OCI-LY3 (cell line): ENCODE data around the gene LNX1.

Experiments
- H2AFZ ChIP-seq: fragments of 200-600, 300-600 bp; shearing (Covaris generic); 2 replicates; pipeline ENCODE4 v1.6.0; 2014; ENCODE audit warnings: antibody characterized with exemption, low read depth, low read length
- H3K27ac ChIP-seq: fragments of 200-600, 300-600 bp; sonication (generic); 2 replicates; pipeline ENCODE4 v1.5.1; 2014; ENCODE audit warnings: mild to moderate bottlenecking, low read length, moderate library complexity, mixed read lengths
- H3K27me3 ChIP-seq: fragments of 200-600, 300-600 bp; sonication (generic); 2 replicates; pipeline ENCODE4 v1.6.1; 2014; ENCODE audit warnings: low read depth, low read length, mixed read lengths
- H3K36me3 ChIP-seq: fragments of 200-600, 300-600 bp; sonication (generic); replicated peaks from 2 replicates; pipeline ENCODE3; 2014; ENCODE audit warnings: low read depth, low read length, mixed read lengths
- H3K4me1 ChIP-seq: fragments of 300-600, 200-600 bp; sonication (generic); 2 replicates; pipeline ENCODE4 v1.6.1; 2014; ENCODE audit warnings: low read length, mixed read lengths
- H3K4me2 ChIP-seq: fragments of 200-600, 300-600 bp; sonication (generic); 2 replicates; pipeline ENCODE4 v1.6.1; 2014; ENCODE audit warnings: low read length, mixed read lengths
- H3K4me3 ChIP-seq: fragments of 300-600, 200-600 bp; sonication (generic); 2 replicates; pipeline ENCODE4 v1.5.1; 2014; ENCODE audit warnings: antibody characterized with exemption, mild to moderate bottlenecking, low read length, moderate library complexity
- H3K79me2 ChIP-seq: fragments of 300-600, 200-600 bp; shearing (Covaris generic); 2 replicates; pipeline ENCODE4 v1.6.1; 2014; ENCODE audit warnings: mild to moderate bottlenecking, low read length, mixed read lengths
- H3K9ac ChIP-seq: fragments of 300-600, 200-600 bp; shearing (Covaris generic); 2 replicates; pipeline ENCODE4 v1.6.0; 2014; ENCODE audit warnings: mild to moderate bottlenecking, low read length, moderate library complexity
- H3K9me3 ChIP-seq: fragments of 200-600, 300-600 bp; shearing (Covaris generic); 2 replicates; pipeline ENCODE4 v1.6.1; 2014; ENCODE audit warnings: low read length, mixed read lengths; ENCODE audit not compliant: insufficient read depth
- H4K20me1 ChIP-seq: fragments of 200-600, 300-600 bp; sonication (generic); 2 replicates; pipeline ENCODE4 v1.6.1; 2016; ENCODE audit warnings: low read length, mixed read lengths; ENCODE audit not compliant: insufficient read depth
- CTCF ChIP-seq: fragments of 200-600, 300-600 bp; sonication (generic); IDR thresholded peaks from 2 replicates; pipeline ENCODE4 v1.5.1; 2014; ENCODE audit warnings: antibody characterized with exemption, low read length, low read depth
- EZH2phosphoT487 ChIP-seq: fragments of 200-600 bp; shearing (Covaris generic); IDR thresholded peaks from 2 replicates; pipeline ENCODE4 v1.6.1; 2018; ENCODE audit warnings: antibody characterized with exemption, mixed run types, low read depth

The LNX1 gene

GRCh38 chr4:53593765-53594164 is 2.5 kb upstream of the LNX1 start:
- Histone ChIP-seq H3K4me3 (no peak overlapping the region), H3K79me2 (no peaks in the 10 kb centered on the region), H3K4me2 (no peak overlapping the region), H3K27me3 (no peaks in the 10 kb centered on the region), H3K9ac (no peak overlapping the region), H3K36me3 (no peaks in the 10 kb centered on the region), H3K9me3 (no peaks in the 10 kb centered on the region), H2AFZ (no peak overlapping the region), H3K4me1 (no peaks in the 10 kb centered on the region), H3K27ac (no peak overlapping the region), H4K20me1 (no peaks in the 10 kb centered on the region)
- TF ChIP-seq CTCF (no peak), EZH2phosphoT487 (no peak)

- no peaks in the 10 kb centered on the region for H3K9me3 ChIP-seq
- no peak overlapping the region for H2AFZ ChIP-seq
- TF ChIP-seq CTCF, result no peak
- TF ChIP-seq EZH2phosphoT487, result no peak
- H3K27me3 ChIP-seq, result no peaks in the 10 kb centered on the region
- no peak overlapping the region for H3K4me2 ChIP-seq
- H3K9ac ChIP-seq, result no peak overlapping the region
- no peaks in the 10 kb centered on the region for H3K79me2 ChIP-seq
- H3K4me1 ChIP-seq, result no peaks in the 10 kb centered on the region
- no peaks in the 10 kb centered on the region for H3K36me3 ChIP-seq
- H4K20me1 ChIP-seq, result no peaks in the 10 kb centered on the region
- H3K4me3 ChIP-seq, result no peak overlapping the region
- no peak overlapping the region for H3K27ac ChIP-seq
Measured at GRCh38 chr4:53592686-53593501, 1.6 kb upstream of the LNX1 start.

GRCh38 chr4:53592122-53592521 is 836 bp upstream of the LNX1 start:
- TF ChIP-seq CTCF (no peak), EZH2phosphoT487 (no peak)
- no peaks in the 10 kb centered on the region for H3K36me3 ChIP-seq
- no peaks in the 10 kb centered on the region for H3K27me3 ChIP-seq
- no peaks in the 10 kb centered on the region for H4K20me1 ChIP-seq
- no peaks in the 10 kb centered on the region for H3K79me2 ChIP-seq
- H3K4me3 ChIP-seq, result no peak overlapping the region
- no peaks in the 10 kb centered on the region for H3K4me1 ChIP-seq
- no peak overlapping the region for H3K27ac ChIP-seq
- no peak overlapping the region for H3K4me2 ChIP-seq
- H2AFZ ChIP-seq, result no peak overlapping the region
- no peak overlapping the region for H3K9ac ChIP-seq
- no peaks in the 10 kb centered on the region for H3K9me3 ChIP-seq

GRCh38 chr4:53590187-53590586 is 1.1 kb downstream of the LNX1 start:
- Histone ChIP-seq H4K20me1 (no peaks in the 10 kb centered on the region), H3K4me3 (no peak overlapping the region), H3K79me2 (no peaks in the 10 kb centered on the region), H3K36me3 (no peaks in the 10 kb centered on the region), H3K4me2 (no peak overlapping the region), H3K9ac (no peak overlapping the region), H3K4me1 (no peaks in the 10 kb centered on the region), H3K27me3 (no peaks in the 10 kb centered on the region), H2AFZ (no peak overlapping the region), H3K9me3 (no peaks in the 10 kb centered on the region), H3K27ac (no peak overlapping the region)
- TF ChIP-seq CTCF (no peak), EZH2phosphoT487 (no peak)
